ENCODE data around the gene RXYLT1. TPM values are rescaled to one million over a fixed set of nuclear protein-coding genes. Genes with fewer than 3 reads are reported as not detected.

RXYLT1 gene
- total RNA-seq, 1 experiment from 2014 or later, result 21.1 TPM

DNA sequence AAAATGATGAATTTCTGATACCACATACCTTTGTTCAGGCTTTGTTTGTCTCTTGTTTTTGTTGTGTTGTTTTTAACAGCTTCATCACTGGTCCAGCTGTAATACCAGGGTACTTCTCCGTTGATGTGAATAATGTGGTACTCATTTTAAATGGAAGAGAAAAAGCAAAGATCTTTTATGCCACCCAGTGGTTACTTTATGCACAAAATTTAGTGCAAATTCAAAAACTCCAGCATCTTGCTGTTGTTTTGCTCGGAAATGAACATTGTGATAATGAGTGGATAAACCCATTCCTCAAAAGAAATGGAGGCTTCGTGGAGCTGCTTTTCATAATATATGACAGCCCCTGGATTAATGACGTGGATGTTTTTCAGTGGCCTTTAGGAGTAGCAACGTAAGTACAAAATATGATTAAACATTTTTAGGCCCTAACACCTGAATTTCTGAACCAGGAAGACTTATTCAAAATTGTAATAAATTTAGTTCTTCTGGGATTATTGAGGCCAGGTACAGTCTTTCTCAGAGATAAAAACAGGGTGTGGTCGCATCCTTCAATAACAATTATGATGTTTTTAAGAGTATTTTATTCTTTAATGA, 22.4 kb downstream of the RXYLT1 start:
- H3K27me3 ChIP-seq (replicated peaks; ENCODE audit: insufficient read depth, low read depth, low read length, poor library complexity), result no peaks in the 10 kb centered on the region
- no peaks in the 10 kb centered on the region for H3K9me3 ChIP-seq (ENCODE audit: low read depth, low read length, poor library complexity, severe bottlenecking)
- peak; percentile 55 for DNase-seq (ENCODE audit: low spot score)
- BruUV-seq (replicated peaks), result no TSS peak
- TF ChIP-seq EZH2 (IDR thresholded peaks at IDR 0.05; ENCODE audit: borderline replicate concordance, low read depth, low read length, poor library complexity, severe bottlenecking), result no peak
- TF ChIP-seq, protein P1, sequence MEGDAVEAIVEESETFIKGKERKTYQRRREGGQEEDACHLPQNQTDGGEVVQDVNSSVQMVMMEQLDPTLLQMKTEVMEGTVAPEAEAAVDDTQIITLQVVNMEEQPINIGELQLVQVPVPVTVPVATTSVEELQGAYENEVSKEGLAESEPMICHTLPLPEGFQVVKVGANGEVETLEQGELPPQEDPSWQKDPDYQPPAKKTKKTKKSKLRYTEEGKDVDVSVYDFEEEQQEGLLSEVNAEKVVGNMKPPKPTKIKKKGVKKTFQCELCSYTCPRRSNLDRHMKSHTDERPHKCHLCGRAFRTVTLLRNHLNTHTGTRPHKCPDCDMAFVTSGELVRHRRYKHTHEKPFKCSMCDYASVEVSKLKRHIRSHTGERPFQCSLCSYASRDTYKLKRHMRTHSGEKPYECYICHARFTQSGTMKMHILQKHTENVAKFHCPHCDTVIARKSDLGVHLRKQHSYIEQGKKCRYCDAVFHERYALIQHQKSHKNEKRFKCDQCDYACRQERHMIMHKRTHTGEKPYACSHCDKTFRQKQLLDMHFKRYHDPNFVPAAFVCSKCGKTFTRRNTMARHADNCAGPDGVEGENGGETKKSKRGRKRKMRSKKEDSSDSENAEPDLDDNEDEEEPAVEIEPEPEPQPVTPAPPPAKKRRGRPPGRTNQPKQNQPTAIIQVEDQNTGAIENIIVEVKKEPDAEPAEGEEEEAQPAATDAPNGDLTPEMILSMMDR (conservative IDR thresholded peaks at IDR 0.05; ENCODE audit: low read depth, low read length), result peak; percentile 65
- H3K36me3 ChIP-seq (ENCODE audit: insufficient read depth, low read length, poor library complexity, severe bottlenecking), result no peaks in the 10 kb centered on the region
- intact Hi-C loops (cut with micrococcal nuclease; ENCODE audit: unreplicated experiment), result loop anchor here (2.0 to 5.0 kb wide), 3 partner anchors 129 to 697 kb away; no protein-coding TSS in a partner anchor
- no peak overlapping the region for H3K27ac ChIP-seq (ENCODE audit: low read depth, low read length, poor library complexity, severe bottlenecking)
- ChIA-PET POLR2A (ENCODE audit: low non-redundant PET) (no interaction called here), CTCF (interaction anchor here (0.7 kb wide), 1 partner anchor 510 kb away, joined by 4 read pairs; no protein-coding TSS in a partner anchor)
- H3K4me1 ChIP-seq (ENCODE audit: insufficient read depth, low read length, poor library complexity, severe bottlenecking), result no peaks in the 10 kb centered on the region
- no peak overlapping the region for H3K4me3 ChIP-seq (ENCODE audit: low read depth, low read length, poor library complexity, severe bottlenecking)

DNA sequence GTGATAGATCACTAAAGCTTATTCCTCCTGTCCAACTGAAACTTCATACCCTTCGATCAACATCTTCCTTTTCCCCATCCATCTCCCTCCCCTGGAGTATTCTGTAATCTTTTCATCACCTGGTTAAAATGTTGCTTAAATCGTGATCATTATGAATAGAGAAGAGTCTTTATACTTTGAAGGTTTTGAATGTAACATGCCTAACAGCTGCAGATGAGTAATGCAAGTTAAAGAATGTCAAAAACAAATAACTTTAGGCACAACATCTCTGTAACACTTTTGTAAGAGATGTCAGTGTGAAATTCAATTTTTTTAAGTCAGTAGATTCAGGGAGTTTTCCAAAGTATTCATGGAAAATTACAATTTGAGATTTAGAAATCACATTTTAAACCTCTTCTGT, 25.0 kb downstream of the RXYLT1 start:
- no TSS peak for BruUV-seq (replicated peaks)
- no peaks in the 10 kb centered on the region for H3K27me3 ChIP-seq (replicated peaks; ENCODE audit: insufficient read depth, low read depth, low read length, poor library complexity)
- POLR2A ChIA-PET (ENCODE audit: low non-redundant PET), result no interaction called here

DNA sequence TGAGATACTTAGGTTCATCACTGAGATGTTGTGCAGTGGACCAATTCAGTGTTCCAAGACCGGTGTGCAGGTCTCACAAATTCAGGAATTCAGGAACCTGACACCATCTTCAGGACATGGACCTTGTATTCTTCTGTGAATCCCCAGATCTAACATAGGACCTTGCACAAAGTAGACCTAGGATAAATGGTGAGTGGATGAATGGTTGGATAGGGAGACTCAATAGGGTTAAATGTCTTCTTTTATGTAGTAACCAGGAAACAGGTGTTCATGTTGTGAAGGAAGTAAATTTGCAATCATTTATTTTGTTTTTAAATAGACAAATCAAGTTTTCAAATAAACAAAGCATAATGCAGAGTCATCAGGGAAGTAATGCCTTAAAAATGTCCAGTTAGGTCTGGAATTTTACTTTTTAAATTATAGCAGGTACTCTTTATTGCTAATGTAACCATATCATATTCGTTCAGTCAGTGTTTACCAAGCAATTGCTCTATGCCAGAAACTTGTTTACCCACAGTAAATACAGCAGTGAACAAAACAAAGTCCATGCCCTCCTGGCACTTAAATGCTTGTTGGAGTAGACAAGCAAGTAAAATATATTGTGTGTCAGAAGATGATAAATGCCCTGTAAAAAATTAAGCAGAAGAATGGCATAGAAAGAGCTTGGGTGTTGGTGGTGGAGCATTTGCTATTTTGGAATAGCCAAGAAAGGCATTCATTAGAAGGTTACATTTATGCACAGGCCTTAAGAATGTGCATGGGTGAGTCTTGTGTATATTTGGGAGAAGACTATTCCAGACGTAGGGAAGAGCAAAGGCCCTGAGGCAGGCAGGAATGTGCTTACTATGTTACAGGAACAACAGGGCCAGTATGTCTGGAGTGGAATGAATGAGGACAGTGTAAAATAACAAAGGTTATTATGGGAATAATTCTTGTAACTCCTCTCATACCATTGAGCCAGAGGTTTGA, 26.3 kb downstream of the RXYLT1 start:
- no peak for DNase-seq (ENCODE audit: low spot score)
- Histone ChIP-seq H3K4me1 (ENCODE audit: insufficient read depth, low read length, poor library complexity, severe bottlenecking) (peaks cover 4% of the 10 kb centered on the region), H3K27me3 (replicated peaks; ENCODE audit: insufficient read depth, low read depth, low read length, poor library complexity) (no peaks in the 10 kb centered on the region), H3K36me3 (ENCODE audit: insufficient read depth, low read length, poor library complexity, severe bottlenecking) (no peaks in the 10 kb centered on the region), H3K9me3 (ENCODE audit: low read depth, low read length, poor library complexity, severe bottlenecking) (no peaks in the 10 kb centered on the region), H3K4me3 (ENCODE audit: low read depth, low read length, poor library complexity, severe bottlenecking) (no peak overlapping the region), H3K27ac (ENCODE audit: low read depth, low read length, poor library complexity, severe bottlenecking) (no peak overlapping the region)
- CTCF ChIA-PET, result no interaction called here
- TF ChIP-seq, protein P1 (conservative IDR thresholded peaks at IDR 0.05; ENCODE audit: low read depth, low read length), result no peak
- no peak for TF ChIP-seq EZH2 (IDR thresholded peaks at IDR 0.05; ENCODE audit: borderline replicate concordance, low read depth, low read length, poor library complexity, severe bottlenecking)
- POLR2A ChIA-PET (ENCODE audit: low non-redundant PET), result no interaction called here
- BruUV-seq (replicated peaks), result no TSS peak
- intact Hi-C loops (cut with micrococcal nuclease; ENCODE audit: unreplicated experiment), result no loop called here

More for the DNA sequence above, 25.0 kb downstream of the RXYLT1 start:
- Histone ChIP-seq H3K36me3 (ENCODE audit: insufficient read depth, low read length, poor library complexity, severe bottlenecking) (no peaks in the 10 kb centered on the region), H3K9me3 (ENCODE audit: low read depth, low read length, poor library complexity, severe bottlenecking) (no peaks in the 10 kb centered on the region), H3K4me1 (ENCODE audit: insufficient read depth, low read length, poor library complexity, severe bottlenecking) (peaks cover 4% of the 10 kb centered on the region), H3K27ac (ENCODE audit: low read depth, low read length, poor library complexity, severe bottlenecking) (no peak overlapping the region), H3K4me3 (ENCODE audit: low read depth, low read length, poor library complexity, severe bottlenecking) (no peak overlapping the region)
- DNase-seq (ENCODE audit: low spot score), result no peak
- TF ChIP-seq, protein P1 (conservative IDR thresholded peaks at IDR 0.05; ENCODE audit: low read depth, low read length), result no peak
- no peak for TF ChIP-seq EZH2 (IDR thresholded peaks at IDR 0.05; ENCODE audit: borderline replicate concordance, low read depth, low read length, poor library complexity, severe bottlenecking)
- CTCF ChIA-PET, result no interaction called here
- intact Hi-C loops (cut with micrococcal nuclease; ENCODE audit: unreplicated experiment), result loop anchor here (5.0 kb wide), 1 partner anchor 382 kb away; no protein-coding TSS in a partner anchor
